Midbrain (tissue), 1 donor: Measurements from ENCODE around the gene SNX6.
"Not testable (repeated sequence)": the region's sequence is repeated elsewhere in the genome, so short reads cannot be mapped to it uniquely, and the experiment has no call there.

Experiments used
- DNase-seq: peaks from one replicate; lab custom pipeline; 2025; lab: John Stamatoyannopoulos, UW

Gene SNX6

DNA sequence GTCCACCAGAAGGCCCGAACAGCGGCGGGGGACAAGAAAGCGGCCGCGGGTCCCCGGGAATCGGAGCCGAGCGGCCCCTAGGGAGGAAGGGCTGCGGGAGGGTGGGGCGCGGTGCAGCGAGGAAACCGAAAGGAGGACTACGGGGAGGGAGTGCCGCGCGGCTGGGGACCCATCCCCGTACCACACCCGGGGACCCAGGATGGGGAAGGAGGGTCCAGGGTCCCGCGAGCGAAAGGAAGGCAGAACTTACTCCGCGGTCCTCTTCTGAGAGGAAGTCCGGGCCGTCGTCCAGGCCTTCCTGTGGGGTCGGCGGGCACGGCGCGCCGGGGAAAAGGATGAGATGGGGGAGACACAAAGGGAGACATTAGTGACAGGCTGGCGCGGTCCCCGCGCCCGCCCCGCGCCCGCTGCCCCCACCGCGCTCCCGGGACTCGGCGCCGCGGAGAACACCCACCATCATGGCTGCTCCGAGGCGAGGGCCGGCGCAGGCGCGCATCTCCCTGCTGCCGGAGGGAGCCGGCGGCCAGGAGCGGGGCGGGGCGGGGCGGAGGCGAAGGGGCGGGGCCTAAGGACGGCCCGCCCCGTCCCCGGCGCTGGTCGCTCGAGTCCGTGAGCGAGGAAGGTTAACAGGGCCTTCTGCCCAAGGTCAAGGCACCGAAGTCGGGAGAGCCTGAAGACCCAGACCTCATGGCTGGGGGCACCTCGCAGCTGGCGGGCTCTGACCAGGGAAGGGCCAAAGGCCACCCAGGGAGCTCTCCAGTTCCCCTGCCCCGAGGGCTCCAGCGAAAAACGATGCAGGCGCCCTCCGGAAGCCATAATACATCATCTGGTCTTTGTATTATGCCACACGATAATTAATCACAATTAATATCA, at the start of gene SNX6:
SNX6 (minus strand) TSS at position 492 of the 873 bp plus-strand sequence; CDS start at position 460, 32 bp downstream.
- peak; percentile 92 for DNase-seq

DNA sequence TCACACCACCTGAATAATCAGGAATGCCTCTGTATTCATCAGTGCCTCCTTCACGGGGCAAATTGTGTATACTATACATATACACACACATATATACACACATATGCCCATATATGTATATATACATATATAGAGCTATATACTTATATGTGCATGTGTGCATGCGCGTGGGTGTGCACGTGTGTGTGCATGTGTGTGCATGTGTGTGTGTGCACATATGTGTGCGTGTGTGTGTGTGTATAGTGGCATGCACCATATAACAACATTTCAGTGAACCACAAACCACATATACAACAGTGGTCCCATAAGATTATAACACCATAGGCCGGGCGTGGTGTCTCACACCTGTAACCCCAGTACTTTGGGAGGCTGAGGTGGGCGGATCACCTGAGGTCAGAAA, 48.8 kb upstream of the SNX6 start:
- no peak for DNase-seq

DNA sequence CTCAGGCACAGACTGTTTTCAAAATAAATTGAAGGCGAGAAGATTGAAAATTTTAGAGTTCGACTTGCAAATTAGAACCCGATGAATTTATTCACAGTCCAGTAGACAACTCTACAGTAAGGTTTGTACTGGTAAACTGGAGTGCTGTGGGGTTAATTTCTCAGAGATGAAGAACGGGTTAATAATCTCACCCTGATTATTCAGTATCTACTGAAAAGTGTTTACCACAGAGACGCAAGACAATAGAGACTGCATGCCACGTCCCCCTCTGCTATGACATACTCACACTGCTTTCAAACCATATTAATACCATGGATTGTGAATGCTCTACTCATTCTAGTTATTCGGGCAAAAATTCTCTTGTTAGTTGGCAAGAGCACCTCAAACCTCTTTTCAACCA, 48.4 kb upstream of the SNX6 start:
- peak; percentile 64 for DNase-seq

DNA sequence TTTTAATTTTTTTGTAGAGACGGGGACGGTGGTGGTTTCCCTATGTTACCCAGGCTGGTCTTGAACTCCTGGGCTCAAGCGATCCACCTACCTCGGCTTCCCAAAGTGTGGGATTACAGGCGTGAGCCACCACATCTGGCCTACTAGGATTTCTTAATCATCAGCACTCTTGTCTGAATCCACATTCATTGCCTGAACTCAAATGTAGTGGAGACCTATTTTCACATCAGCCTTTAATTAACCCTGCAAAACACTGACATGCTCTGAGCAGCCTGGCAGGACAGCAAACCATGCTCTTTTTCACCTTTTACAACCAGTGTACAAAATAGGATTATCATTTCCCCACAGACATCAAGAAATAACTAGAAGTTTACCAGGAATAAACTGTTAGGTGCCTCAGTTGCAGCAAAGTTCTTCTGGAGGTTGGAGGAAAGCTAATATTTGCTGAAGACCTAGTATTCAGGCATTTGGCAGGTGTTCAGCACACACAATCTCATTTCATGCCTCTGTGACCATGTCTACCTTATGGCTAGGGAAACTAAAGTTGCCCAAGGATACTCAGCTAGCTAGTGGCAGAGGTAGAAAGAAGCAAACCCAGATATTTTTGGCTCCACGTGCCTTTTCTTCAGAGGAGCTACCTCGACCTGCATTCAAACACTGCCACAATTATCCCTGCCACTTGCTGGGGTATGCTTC, 46.7 kb upstream of the SNX6 start:
- DNase-seq = no peak

DNA sequence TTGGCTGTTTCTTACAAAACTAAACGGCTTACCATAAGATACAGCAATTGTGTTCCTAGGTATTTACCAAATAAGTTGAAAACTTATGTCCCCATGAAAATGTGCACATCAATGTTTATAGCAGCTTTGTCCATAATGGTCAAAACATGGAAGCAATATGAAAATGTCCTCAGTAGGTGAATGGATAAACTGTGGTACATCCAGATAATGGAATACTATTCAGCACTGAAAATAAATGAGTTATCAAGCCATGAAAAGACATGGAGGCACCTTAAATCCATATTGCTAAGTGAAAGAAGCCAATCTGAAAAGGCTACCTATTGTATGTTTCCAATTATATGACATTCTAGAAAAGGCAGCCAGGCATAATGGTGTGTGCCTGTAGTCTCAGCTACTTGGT, 43.8 kb upstream of the SNX6 start:
- no peak for DNase-seq

DNA sequence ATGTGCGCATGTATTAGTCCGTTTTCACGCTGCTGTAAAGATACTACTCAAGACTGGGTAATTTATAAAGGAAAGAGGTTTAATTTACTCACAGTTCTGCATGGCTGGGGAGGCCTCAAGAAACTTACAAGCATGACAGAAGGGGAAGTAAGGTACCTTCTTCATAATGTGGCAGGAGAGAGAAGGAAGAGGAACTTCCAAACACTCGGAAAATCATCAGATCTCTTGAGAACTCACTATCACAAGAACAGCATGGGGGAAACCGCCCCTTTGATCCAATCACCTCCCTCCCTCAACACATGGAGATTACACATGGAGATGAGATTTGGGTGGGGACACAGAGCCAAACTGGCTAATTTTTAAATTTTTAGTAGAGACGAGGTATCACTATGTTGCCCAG, 41.8 kb upstream of the SNX6 start:
- no peak for DNase-seq

DNA sequence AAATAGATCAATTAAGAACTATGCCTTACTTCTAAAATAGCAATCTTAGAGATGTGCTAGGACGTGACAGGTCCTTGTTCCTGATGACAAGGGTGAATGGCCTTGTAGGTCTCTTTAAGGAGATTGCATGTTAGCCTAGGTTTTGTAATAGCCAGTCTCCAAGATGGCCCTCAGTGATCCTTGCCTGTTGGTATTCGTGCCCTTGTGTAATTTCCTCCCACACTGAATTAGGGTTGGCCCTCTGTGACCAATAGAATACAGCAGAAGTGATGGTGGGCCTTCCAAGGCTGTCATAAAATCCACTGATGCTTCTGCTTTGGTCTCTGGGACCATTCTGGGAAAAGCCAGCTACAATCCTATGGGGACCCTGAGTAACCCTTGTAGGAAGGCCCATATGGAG, 38.2 kb upstream of the SNX6 start:
- DNase-seq = no peak

DNA sequence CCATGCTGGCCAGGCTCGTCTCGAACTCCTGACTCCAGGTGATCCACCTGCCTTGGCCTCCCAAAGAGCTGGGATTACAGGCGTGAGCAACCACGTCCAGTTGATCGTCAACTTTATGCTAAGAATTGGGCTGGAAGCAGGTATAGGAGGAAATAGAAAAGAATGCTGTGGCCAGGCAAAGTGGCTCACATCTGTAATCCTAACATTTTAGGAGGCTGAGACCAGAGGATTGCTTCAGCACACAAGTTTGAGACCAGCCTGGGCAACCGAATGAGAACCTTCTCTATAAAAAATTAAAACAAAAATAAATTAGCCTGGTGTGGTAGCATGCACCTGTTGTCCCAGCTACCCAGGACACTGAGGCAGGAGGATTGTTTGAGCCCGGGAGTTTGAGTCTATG, 37.1 kb upstream of the SNX6 start:
- no peak for DNase-seq

DNA sequence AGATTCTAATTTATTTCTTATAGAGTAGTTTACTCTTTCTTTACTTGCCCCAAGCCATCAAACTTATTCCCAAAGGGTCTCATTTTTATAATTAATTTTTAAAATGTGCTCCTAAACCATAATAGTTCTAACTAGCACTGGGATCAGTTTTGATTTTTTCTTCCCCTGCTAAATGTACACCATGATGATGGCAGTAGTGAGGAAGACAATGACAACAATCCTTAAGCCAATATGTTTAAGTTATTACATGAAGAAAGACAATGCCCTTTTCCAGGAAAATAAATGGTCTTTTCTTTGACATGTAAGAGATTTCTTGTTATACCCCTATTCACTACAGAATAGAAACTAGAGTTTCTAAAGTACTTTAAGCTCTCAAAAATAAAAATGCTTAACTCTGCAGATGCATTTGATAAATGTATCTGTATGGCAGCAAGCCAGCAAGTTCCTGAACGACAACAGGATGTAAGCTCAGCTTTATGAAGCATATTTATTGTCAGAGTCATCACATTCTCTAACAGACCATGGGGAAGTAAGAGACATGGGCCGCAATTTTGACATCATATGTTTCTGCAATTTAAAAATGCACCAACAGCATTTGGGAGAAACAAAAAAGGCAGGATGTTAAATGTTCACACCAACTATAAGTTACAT, 36.0 kb upstream of the SNX6 start:
- DNase-seq = no peak

DNA sequence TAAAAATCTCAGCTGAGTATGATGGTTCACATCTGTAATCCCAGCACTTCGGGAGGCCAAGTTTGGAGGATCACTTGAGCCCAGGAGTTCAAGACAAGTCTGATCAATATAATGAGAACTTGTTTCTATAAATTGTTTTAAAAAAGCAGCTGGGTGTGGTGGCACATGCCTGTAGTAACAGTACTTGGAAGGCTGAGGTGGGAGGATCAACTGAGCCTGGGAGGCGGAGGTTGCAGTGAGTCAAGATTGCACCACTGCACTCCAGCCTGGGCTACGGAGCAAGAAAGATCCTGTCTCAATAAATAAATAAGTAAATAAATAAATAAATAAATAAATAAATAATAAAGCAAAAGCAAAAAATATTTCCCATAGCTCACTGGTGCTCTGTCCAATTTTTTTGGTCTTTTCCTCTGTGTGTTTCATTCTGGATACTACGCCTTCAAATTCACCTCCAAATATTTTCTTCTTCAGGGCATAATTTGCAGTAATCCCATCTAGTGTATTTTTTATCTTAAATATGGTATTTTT, 32.7 kb upstream of the SNX6 start:
- no peak for DNase-seq

DNA sequence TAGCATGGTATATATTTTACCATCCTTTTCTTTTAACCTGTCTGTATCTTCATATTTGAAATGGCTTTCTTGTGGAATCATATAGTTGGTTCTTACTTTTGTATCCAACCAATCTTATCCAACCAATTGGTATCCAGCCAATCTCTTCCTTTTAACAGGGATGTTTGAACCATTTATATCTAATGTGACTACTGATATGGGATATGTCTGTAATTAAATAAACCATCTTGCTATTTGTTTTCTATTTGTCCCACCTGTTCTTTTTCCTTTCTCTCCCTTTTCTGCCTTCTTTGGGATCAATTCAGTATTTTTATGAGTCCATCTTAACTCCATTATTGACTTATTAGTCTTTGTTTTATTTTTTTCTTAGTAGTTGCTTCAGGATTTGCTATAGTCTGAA, 30.8 kb upstream of the SNX6 start:
- no peak for DNase-seq

DNA sequence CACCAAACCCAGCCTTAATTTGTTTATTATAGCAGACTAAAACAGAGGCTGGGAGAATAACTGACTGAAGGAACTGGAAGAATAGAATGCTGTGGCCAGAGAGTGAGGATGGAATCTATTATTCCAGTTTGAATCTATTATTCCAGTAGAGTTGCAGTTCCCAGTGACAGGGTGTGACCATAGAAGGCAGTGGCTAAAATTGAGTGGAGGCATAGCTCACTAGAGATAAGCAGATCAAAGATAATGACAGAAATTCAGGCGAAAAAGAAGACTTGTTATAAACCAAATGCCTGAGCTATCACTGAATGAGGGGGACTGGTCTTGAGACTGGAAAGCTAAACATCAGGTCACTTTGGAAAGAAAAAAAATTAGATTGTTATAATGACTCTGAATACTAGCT, 26.0 kb upstream of the SNX6 start:
- no peak for DNase-seq

DNA sequence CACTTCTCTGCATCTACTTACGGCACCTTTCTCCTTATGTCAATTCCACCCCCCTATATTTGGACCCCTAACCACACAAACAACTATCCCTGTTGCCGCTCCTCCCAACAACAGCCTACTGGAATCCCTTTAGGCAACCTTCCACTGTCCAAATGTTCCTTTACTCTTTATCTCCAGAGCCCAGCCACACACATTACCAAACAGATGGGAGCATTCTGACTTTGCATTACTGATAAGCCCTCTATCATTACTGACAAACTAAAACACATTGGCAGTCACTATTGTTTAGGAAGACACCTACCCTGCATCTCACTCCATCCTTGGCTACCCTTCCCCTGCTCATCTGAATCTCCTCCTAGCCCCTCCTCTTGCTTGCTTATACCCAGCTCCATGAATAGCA, 23.1 kb upstream of the SNX6 start:
- not testable (repeated sequence) for DNase-seq

DNA sequence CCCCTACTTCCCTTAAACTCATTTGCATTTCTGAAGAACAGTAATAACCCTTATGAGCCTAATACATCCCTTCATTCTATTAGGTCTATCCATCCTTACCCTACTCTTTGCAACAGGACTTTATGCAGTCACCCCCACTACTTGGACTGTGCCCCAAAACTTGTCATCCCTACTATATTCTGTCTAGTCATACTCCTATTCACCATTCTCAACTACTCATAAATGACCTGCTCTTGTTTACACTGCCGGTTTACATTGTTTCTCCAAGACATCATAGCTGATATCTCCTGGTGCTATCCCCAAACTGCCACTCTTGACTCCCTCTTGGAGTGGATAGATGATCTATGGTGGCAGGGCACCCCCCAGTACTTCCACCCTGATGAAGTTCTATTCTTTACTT, 22.4 kb upstream of the SNX6 start:
- not testable (repeated sequence) for DNase-seq

DNA sequence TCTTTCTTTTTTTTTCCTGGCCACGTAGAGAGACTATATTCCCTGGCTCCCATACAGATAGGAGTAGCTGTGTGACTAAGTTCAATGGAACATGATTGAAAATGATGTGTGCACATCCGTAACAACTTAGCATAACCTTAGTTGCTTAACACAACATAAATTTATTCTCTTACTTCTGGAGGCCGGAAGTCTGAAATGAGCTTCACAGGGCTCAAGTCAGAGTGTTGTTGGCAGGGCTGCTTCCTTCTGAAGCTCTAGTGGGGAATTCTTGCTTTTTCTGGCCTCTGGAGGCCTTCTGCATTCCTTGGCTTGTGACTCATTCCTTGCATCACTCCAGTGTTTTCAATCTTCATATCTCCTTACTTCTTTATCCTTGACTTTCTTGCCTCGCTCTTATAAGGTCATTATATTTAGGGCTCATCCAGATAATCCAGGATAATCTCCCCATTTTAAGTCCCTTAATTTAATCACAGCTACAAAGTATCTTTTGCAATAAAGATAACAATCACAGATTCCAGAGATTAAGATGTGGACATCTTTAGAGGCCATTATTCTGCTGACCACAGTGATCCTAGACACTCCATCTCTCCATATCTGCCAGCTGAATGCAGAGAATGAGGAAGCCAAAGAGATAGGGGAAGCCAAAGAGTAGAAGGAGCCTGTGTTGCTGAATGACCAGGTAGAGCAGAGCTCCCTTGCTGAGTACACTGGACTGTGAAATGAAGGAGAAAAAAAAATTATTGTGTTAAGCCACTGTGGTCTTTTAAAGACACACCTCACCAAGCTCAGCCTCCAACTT, 21.0 kb upstream of the SNX6 start:
- no peak for DNase-seq

DNA sequence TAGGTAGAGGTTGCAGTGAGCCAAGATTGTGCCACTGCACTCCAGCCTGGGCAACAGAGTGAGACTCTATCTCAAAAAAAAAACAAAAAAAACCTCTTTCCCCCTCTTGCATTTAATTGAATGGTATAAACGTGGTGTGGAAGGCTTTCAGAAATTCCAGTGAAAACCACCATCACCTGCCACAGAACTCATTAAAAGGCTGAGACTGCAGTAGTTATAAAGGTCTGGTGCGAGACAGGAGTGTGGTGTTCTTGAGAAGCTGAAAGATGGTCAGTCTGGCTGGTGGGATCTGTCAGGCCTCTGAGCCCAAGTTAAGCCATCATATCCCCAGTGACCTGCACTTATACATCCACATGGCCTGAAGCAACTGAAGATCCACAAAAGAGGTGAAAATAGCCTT, 20.1 kb upstream of the SNX6 start:
- DNase-seq = not testable (repeated sequence)

DNA sequence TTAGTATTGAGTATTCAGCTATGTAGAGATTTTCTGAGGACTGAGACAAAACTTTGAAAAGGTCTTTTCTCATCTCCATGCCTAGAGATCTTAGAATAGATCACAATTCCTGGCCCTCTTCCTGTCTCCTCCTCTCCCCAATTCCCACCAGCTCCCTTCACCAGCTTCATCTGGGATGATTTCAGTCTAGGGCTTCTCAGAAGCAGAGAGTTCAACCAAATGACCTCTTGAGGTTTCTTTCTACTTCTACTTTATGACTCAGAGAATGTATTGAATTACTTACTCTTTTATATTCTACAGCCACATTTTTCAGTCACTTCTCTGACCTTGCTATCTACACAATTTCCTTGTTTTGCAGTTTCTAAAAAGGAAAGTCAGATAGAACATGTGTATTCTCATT, 19.4 kb upstream of the SNX6 start:
- DNase-seq = no peak

DNA sequence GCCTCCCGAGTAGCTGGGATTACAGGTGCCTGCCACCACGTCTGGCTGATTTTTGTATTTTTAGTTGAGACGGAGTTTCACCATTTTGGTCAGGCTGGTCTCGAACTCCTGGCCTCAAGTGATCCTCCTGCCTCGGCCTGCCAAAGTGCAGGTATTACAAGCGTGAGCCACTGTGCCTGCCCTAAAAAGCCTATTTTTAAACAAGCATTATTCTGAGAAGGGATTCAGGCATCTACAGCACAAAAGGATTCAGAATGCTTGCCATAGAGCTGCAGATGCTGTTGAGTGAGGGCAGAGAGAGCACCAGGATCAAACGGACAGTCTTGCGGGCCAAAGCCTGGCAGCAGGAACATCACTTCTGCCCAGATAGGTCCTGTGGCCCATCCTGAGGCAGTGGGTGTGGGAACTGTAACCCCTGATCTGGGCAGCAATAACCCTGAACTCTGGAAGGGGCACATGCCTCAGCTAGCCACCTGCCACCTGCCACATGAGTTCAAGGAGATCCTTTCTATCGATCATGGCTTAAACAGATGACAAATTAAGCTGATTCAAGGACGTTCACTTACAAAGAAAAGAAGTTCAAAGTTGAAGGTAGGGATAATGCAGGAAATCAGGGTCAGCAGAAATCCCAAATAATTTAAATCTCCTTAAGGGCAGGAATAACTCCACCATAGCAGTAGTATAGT, 16.8 kb upstream of the SNX6 start:
- no peak for DNase-seq

DNA sequence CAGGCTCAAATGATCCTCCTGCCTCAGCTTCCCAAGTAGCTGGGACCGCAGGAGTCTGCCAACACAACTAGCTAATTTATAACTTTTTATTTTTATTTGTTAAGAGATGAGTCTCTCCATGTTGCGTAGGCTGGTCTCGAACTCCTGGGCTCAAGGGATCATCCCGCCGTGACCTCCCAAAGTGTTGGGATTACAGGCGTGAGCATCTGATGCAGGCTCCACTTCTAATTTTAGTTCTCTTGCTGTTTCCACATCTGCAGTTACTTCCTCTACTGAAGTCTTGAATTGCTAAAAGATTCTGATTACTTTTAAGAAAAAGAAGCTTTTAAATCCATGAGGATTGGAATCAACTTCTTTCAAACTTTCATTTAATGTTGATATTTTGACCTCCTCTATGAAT, 13.4 kb upstream of the SNX6 start:
- DNase-seq = no peak

DNA sequence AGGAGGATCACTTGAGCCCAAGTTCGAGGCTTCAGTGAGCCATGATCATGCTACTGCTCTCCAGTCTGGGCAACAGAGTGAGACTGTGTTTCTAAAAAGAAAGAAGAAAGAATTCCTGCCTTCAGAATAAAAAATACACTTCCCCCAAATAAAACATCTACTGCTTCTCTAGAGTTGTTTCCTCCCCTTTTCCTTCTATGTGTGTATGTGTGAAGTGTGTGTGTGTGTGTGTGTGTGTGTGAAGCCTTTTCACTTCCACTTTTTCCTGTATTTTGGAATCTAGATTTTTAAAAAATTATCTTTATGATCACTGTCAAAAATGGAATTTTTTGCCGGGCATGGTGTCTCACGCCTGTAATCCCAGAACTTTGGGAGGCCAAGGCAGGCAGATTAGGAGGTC, 12.6 kb upstream of the SNX6 start:
- no peak for DNase-seq

DNA sequence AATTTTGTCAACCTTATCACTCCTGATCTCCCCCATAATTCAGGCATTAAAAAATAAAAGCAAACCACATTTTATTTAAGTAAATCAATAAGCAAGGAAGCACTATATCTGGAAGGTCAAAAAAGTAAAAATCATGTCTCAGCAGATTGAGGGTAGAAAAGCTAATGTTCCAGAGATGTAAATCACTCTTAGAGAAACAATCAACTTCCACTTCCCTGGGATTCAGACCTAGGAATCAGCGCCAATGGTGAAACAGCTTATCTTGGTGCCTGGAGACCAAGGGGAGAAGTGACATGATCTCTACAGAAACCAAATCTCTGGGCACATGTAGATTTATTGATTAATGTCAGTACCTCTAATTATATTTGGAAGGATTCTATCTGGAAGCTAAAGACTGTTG, 10.9 kb upstream of the SNX6 start:
- DNase-seq = no peak
